GM21367 (cell line): ENCODE measurements around the gene TMED1.
"Not testable (repeated sequence)": the region's sequence is repeated elsewhere in the genome, so short reads cannot be mapped to it uniquely, and the experiment has no call there.

Experiments used
- ATAC-seq: cut with Tn5 transposase; IDR thresholded peaks from one replicate; pipeline ENCODE4 v1.9.1; 2021; ENCODE audit not compliant: unreplicated experiment

Gene TMED1

GRCh38 chr19:10835754-10836478 is at the start of gene TMED1:
TSS of gene TMED1 (minus strand) at chr19:10836212. CDS start at chr19:10836191, 21 bp downstream.
- ATAC-seq, result peak; percentile 59

GRCh38 chr19:10885201-10886169 is 49.5 kb upstream of the TMED1 start:
- ATAC-seq, result no peak

DNA sequence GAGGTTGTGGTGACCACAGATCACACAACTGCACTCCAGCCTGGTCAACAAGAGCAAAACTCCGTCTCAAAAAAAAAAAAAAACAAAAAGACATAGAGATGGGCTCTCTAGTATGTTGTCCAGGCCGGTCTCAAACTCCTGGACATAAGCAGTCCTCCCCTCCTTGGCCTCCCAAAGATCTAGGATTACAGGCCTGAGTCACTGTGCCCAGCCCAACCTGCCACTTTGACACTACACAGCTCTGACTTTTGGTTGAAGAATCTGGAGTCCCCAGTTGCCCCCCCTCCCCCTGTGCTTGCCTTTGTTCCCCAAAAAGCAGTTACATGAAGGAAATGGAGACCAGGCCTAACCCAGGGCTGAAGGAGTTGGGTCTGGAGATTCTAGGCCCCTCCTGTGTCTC is 48.3 kb upstream of the TMED1 start:
- no peak for ATAC-seq

DNA sequence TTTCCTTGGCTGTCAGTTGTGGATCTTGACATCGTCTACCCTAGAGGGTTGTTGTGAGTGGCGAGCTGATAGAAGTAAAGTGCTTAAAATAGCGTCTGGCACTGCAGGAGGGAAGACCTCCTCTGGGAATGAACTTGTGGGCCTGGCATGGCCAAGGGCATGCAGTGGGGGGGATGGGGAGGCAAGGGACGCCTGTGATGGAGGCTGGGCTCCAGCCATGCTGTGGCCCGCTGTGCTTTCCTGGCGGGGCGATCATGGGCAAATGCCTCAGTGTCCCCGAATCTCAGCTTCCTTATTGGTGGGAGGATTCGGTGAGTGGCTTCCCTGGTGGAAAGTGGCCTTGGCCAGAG is 46.1 kb upstream of the TMED1 start:
- ATAC-seq, result no peak

DNA sequence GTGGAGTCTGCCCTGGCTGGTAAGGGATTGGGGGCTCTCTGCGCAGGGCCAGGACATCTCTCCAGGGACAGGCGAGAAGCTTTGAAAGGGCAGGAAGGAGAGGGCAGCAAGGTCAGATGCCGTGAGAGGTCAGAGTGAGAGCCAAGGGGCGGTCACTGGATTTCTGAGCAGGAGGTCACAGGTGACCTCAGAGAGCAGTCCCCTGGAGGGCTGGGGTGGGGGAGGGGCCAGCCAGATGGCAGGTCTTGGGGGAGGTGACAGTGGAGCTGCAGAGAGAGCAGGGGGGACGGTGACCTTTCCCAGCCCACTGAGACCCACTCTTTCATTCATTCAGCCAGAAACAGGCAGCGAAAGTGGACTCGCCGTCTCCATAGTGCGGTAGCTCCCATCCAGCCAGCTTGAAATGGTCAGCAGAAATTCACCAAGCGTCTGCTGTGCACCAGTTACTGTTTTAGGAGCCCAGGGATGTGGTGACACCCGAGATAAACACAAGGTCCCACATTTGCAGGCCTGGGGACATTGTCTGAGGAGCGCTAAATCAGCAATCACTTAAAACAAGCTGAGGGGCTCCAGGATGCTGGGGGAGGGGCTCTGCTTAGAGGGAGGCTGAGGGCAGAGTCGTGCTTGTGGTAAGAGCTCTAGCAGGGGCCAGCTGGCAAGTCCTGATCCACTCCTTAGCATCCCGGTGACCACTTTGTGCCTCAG is 45.5 kb upstream of the TMED1 start:
- ATAC-seq, result no peak

GRCh38 chr19:10878253-10878652 is 42.2 kb upstream of the TMED1 start:
- ATAC-seq, result no peak

GRCh38 chr19:10877608-10878007 is 41.6 kb upstream of the TMED1 start:
- ATAC-seq, result not testable (repeated sequence)

GRCh38 chr19:10876459-10877240 is 40.6 kb upstream of the TMED1 start:
- ATAC-seq, result no peak

GRCh38 chr19:10874024-10874423 is 38.0 kb upstream of the TMED1 start:
- ATAC-seq, result no peak

DNA sequence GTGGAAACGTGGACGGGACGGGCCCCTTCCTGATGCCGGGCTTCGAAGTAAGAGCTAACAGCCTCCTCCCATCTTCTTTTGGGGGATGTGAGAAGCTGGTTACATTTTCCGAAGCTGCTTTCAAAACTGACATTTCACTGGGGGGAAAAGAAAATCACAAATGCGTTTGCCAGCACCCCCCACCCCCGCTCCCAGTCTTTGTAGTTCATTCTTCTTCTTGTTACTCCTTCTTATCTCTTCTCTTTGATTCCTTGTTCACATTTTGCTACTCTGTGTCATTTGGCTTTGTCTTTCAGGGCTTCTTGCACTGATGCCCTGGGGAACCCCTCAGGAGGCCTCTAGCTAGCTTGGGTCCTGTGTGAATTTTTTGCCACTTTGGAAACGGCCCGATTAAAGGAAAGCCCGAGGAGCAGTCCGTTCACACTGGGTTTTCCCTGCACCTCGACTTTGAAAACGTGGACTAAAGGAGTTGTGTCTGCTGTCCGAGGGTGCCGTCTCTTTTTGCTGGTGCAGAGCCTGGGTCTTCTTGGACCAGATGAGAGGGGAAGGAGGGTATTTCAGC is 36.6 kb upstream of the TMED1 start:
- no peak for ATAC-seq

DNA sequence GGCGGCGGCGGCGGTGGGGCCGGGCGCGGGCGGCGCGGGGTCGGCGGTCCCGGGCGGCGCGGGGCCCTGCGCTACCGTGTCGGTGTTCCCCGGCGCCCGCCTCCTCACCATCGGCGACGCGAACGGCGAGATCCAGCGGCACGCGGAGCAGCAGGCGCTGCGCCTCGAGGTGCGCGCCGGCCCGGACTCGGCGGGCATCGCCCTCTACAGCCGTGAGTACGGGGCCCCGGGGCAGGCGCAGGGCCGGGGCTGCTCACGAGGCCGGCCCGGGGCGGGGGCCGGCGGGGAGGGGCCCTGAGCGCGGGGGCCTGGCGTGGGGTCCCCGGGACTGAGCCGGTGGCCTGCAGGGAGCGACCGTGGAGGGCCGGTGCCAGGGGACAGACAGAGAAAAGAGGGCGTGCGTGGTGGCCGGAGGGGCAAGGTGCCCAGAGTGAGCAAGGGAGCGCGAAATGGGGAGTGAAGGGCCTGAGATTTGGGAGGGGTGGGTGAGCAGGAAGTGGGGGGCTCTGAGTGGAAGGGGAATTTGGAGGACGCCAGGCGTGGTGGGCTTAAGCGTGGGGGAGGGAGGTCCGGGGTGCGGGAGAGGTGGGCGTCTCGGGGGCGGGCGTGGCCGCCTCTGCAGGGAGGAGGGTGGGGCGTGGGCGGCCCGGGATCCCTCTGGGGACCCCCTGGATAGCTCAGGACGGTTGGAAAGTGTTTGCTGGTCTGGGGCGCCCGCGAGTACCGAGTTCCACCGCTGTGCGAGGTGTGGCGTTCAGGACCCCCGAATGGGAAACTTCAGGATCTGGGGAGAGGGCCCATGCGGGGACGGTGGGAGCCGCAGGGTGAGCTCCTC is 35.9 kb upstream of the TMED1 start:
- peak; percentile 7 for ATAC-seq

DNA sequence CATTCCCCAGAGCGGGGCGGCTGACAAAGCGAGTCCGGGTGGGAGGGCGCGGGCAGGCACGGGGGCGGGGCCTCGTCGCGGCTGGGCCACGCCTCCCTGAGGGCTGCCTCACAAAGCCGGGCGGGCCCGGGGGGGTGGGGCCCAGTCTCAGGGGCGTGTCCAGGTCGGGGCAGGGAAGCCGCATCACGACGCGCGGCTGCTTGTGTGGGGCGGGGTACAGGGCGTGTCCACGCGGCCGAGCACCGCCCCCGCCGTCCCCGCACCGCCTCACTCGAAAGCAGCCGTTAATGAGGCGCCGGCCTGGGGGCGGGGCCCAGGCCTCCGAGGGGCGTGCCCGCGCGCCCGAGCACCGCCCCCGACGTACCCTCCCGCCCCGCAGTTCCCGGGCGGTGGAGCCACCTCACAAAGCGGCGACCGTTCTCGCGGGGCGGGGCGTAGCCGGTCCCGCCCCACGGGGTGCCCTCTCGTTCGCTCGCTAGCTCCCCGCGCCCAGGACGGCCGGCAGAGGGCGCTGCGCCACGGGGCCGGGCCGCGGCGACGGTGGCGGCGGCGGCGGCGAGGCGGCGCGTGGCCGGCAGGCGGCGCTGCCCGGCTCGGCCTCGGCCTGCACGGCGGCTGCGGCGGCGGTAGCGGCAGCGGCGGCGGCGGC is 35.1 kb upstream of the TMED1 start, which contains the start of gene CARM1:
Gene CARM1 (plus strand): TSS at position 599 of the 649 bp plus-strand sequence. CDS start 150 bp downstream, outside the sequence.
- ATAC-seq, result peak; percentile 60

GRCh38 chr19:10870501-10870954 is 34.5 kb upstream of the TMED1 start:
- no peak for ATAC-seq

- not testable (repeated sequence) for ATAC-seq
These were observed 33.9 kb upstream of the TMED1 start for GRCh38 chr19:10869872-10870311.

GRCh38 chr19:10868872-10869547 is 33.0 kb upstream of the TMED1 start:
- no peak for ATAC-seq

GRCh38 chr19:10866495-10866894 is 30.5 kb upstream of the TMED1 start:
- no peak for ATAC-seq

- no peak for ATAC-seq
These were observed 28.5 kb upstream of the TMED1 start for GRCh38 chr19:10864538-10864899.

DNA sequence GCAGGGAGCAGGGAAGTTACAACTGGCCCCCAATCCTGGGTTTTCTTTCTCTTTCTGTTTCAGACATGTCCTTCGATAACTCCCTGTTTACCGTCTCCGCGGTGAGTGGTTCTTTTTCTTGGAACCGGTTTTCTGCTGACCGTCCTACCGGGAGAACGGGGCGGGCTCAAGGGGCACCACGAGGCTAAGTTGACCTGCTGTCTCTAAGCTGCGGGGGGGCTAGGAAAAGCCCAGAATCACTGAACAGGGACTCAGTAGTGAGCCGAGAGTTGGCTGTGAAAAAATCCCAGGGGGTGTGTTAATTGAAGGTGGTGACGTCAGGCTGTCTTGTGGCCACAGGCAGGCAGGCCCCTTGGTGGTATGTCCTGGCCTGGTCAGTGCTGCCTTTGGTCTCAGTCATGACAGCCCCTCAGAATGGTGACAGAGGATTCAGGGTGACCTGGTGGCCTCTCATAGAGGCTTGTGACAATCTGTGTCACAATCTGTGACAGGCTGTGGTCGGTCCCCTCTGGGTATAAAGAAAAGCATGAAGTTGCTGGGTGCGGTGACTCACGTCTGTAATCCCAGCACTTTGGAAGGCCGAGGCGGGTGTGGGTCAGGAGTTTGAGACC is 27.2 kb upstream of the TMED1 start:
- no peak for ATAC-seq
